Prostate gland (tissue), 2 donors: Measurements from ENCODE around the gene USP35.

Experiments
- POLR2A ChIP-seq: fragments of 450-650 bp; IDR thresholded peaks from one replicate; pipeline ENCODE4 v1.6.1; 2016; ENCODE audit warnings: antibody characterized with exemption, mild to moderate bottlenecking
- POLR2AphosphoS5 ChIP-seq: sonication (generic); formaldehyde crosslinking; IDR thresholded peaks from one replicate; pipeline ENCODE4 v1.6.1; 2017; ENCODE audit warnings: antibody characterized with exemption
- TF ChIP-seq, protein P1 (sequence below), 4 experiments: fragments of 200-600 bp in 2 of 4; fragments of 450-650 bp in 2 of 4; sonication (generic) in 2 of 4; IDR thresholded peaks; 1 replicate in 3 of 4; 2 replicates in 1 of 4; pipeline ENCODE4 v1.5.1; 2016 to 2019; ENCODE audit warnings: antibody characterized with exemption in 4 of 4, mild to moderate bottlenecking in 2 of 4, moderate library complexity in 2 of 4

DNA sequence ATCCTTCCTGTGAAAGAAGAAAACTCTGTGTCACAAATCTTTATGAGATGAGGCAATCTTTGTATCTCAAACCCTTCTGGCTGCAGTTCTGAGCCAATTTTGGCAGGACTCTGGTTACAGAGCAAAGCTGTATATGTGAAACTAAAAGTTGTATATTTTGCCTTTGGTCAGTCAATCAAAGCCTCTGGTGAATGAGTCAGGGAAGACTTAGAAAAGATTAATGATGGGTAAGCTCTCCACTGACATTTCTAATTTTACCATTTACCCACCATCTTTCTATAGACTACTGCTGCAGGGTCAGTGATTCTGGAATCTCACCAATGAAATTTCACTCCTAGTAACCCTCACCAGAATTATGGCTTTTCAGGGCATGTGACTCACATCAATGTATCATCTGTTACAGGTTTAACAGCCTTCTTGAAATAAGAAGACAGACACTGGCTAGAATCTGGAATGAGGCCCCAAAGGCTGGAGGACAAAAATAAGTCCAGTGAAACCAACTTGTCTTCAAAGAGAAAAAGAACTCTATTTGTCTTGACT lies 43.3 kb downstream of the USP35 start:
- TF ChIP-seq, protein P1, sequence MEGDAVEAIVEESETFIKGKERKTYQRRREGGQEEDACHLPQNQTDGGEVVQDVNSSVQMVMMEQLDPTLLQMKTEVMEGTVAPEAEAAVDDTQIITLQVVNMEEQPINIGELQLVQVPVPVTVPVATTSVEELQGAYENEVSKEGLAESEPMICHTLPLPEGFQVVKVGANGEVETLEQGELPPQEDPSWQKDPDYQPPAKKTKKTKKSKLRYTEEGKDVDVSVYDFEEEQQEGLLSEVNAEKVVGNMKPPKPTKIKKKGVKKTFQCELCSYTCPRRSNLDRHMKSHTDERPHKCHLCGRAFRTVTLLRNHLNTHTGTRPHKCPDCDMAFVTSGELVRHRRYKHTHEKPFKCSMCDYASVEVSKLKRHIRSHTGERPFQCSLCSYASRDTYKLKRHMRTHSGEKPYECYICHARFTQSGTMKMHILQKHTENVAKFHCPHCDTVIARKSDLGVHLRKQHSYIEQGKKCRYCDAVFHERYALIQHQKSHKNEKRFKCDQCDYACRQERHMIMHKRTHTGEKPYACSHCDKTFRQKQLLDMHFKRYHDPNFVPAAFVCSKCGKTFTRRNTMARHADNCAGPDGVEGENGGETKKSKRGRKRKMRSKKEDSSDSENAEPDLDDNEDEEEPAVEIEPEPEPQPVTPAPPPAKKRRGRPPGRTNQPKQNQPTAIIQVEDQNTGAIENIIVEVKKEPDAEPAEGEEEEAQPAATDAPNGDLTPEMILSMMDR (IDR thresholded peaks at IDR 0.05), result no peak
- TF ChIP-seq POLR2A, result no peak
- no peak for TF ChIP-seq POLR2AphosphoS5
